OCI-LY7 (cell line): ENCODE data around the gene TK1.

Experiments
- EZH2phosphoT487 ChIP-seq: fragments of 200-600 bp; sonication (generic); IDR thresholded peaks from 2 replicates; pipeline ENCODE4 v1.6.1; 2018; ENCODE audit warnings: low read depth, borderline replicate concordance, mild to moderate bottlenecking, mixed run types, antibody characterized with exemption, low read length, moderate library complexity, mixed read lengths
- TF ChIP-seq, protein P1 (sequence below): fragments of 200-600 bp; sonication (generic); conservative IDR thresholded peaks from 2 replicates; pipeline ENCODE4 v1.5.1; 2014; ENCODE audit warnings: mild to moderate bottlenecking, antibody characterized with exemption, low read length, moderate library complexity, mixed read lengths

DNA sequence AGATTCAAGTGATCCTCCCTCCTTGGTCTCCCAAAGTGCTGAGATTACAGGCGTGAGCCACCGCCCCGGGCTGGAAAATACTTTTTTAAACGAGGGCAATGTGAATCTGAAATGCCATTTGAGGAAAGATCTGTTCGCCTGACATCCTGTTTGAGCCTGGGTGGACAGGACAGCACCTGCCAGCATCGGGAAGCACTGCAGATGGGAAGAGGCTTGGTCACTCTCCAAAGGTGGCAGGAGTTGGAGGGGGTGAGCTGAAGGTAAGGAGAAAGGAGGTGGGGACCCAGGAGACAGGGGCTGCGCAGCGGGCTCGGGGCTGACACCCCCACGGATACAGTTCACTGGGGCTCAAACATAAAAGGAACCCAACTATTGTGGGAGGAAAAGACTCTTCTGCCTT, 23.3 kb upstream of the TK1 start:
- TF ChIP-seq, protein P1, sequence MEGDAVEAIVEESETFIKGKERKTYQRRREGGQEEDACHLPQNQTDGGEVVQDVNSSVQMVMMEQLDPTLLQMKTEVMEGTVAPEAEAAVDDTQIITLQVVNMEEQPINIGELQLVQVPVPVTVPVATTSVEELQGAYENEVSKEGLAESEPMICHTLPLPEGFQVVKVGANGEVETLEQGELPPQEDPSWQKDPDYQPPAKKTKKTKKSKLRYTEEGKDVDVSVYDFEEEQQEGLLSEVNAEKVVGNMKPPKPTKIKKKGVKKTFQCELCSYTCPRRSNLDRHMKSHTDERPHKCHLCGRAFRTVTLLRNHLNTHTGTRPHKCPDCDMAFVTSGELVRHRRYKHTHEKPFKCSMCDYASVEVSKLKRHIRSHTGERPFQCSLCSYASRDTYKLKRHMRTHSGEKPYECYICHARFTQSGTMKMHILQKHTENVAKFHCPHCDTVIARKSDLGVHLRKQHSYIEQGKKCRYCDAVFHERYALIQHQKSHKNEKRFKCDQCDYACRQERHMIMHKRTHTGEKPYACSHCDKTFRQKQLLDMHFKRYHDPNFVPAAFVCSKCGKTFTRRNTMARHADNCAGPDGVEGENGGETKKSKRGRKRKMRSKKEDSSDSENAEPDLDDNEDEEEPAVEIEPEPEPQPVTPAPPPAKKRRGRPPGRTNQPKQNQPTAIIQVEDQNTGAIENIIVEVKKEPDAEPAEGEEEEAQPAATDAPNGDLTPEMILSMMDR: no peak
- TF ChIP-seq EZH2phosphoT487: no peak
